ENCODE results near the gene DRAXIN.

DRAXIN gene, protein sequence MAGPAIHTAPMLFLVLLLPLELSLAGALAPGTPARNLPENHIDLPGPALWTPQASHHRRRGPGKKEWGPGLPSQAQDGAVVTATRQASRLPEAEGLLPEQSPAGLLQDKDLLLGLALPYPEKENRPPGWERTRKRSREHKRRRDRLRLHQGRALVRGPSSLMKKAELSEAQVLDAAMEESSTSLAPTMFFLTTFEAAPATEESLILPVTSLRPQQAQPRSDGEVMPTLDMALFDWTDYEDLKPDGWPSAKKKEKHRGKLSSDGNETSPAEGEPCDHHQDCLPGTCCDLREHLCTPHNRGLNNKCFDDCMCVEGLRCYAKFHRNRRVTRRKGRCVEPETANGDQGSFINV

DNA sequence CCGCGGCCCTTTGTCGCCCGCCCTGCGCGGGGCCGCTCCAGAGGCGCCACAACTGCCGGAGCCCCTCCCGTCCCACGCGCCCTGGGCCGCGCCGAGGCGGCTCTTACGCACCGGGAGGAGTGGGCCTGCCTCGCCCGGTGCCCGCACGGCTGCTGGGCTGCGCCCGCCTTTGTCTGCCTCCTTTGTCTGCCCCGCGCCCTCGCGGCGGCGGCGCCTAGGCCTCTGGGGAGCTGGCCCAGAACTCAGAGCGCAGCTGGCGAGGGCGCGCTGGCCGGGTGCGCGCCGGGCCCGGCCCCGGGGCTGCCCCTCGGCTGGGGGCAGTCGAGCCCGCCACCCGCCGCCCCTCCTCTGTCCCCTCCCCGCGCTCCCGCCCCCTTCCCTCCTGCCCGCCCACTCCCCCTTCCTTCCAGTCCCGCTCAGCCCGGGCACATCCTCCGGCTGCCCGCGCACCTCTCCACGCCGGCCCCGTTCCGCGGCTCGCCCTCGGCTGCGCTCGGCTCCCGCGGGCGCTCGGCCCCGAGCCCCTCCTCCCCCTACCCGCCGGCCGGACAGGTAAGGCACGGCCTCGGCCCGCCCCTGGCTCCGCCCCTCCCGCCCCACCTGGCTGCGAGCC is at the start of gene DRAXIN:
TSS of gene DRAXIN (plus strand) at position 409 of the 613 bp plus-strand sequence. CDS start 14,549 bp downstream, outside the sequence.
- DNase-seq: no peak

DNA sequence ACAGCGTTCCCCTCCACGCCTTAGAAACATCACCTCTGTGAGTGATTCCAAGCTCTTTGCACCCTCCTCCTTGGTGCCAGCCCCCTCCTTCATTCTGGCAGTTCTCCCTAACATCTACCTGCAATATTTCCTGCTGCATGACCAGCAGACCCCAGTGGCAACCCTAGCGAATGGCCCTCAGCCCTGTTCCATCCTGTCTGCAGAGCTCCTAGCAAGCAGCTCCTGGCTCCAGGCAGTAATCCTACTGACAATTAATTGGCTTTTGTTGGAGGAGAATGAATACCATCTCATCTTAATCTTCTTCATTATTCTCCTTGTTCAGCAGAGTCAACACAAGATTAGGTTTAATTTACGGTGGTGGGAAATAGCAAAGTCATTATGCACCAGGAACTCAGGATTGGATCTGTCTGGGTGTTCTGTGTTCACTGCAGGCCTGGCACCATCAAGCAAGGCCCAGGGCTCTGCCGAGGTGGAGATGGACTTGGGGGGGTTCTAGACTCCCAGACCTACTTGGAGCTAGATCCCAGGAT is 49.7 kb upstream of the DRAXIN start:
- DNase-seq: no peak

DNA sequence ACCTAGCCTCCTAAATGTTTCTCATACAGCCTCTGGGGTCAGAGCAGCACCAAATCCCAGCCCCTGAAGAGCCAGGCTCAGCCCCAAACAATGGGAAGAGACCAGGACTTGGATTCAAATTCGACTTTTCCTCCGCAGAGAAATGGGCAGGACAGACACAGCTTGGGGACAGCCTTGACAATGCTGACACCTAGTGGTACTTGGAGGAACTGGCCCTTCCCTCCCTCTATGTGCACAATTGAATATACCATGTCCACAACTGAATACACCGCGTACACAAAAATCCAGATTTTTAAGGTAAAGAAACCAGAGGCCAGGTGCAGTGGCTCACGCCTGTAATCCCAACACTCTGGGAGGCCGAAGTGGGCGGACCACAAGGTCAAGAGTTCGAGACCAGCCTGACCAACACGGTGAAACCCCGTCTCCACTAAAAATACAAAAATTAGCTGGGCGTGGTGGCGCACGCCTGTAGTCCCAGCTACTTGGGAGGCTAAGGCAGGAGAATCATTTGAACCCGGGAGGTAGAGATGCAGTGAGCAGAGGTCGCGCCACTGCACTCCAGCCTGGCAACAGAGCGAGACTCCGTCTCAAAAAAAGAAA is 49.0 kb upstream of the DRAXIN start:
- peak; percentile 36 to 76 (median 58) for DNase-seq

DNA sequence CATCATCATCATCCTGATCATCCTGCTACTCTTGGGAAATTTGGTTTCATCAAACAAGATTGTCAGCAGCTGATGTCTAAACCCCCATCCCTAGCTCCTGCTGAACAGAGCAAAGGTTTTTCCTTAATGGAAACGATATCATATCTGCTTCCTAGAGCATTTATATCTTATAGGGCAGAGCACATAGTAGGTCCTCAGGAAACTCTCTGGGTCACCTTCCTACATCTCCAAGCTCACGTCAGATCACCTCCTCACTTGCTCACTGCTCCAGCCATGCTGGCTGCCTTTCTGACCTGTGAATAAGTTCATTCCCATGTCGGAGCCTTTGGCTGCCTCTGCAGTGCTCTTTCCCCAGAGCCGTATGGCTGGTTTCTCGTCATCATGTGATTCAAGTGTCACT is 47.7 kb upstream of the DRAXIN start:
- no peak for DNase-seq

DNA sequence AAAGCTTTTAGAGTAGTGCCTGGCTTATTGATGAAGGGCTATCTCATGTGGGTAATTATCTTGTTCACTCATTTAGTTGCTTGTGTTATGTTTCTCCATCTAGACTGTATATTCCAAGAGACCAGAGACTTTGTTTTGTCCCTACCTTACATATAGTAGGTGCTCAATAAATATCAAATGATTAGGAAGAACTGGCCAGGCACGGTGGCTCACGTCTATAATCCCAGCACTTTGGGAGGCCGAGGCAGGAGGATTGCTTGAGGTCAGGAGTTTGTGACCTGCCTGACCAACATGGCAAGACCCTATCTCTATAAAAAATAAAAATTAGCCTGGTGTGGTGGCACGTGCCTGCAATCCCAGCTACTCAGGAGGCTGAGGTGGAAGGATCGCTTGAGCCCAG is 46.2 kb upstream of the DRAXIN start:
- no peak for DNase-seq

DNA sequence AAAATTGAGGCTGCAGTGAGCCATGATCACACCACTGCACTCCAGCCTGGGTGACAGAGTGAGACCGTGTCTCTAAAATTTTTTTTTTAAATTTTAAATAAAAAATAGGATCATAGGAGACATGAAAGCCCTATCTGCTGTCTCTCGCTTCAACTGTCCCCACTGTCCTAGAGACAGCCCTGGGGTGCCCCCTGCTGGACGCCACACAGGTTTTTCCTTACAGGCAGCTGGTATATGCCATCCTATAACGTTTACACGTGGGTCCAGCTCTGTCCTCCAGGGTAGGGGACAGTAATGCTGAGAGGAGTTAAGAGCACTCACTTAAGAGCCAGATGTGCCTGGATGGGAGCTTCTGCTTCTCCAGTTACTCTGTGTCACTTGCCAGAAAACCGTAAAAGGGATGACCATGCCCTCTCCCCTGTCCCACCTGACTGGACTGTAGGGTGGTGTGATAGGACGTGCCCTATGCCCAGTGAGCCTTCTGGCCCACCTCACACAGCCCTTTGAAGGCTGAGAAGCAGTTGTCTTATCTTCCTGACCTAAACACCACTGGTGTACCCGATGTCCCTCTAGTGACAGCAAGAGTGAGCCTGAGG is 45.7 kb upstream of the DRAXIN start:
- DNase-seq: peak; percentile 49 to 79 (median 67)

DNA sequence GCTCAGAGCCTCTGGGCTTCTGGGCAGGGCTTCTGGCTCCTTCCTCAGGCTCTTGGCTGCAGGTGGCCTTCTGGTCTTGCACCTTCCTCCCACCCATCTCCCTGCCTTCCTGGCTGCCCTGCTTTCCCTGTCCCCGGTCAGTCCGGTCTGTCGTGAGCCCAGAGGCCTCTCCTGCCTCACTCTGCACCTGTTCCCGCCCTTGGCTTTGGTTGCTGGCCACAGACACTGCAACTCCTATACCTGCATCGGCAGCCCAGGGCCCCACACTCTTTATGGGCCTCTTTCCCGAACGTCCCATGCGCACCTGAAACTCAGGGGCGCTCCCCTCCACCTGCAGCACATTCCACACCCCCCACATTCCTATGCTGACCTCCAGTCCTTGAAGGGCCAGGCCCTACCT is 45.2 kb upstream of the DRAXIN start:
- DNase-seq: no peak

DNA sequence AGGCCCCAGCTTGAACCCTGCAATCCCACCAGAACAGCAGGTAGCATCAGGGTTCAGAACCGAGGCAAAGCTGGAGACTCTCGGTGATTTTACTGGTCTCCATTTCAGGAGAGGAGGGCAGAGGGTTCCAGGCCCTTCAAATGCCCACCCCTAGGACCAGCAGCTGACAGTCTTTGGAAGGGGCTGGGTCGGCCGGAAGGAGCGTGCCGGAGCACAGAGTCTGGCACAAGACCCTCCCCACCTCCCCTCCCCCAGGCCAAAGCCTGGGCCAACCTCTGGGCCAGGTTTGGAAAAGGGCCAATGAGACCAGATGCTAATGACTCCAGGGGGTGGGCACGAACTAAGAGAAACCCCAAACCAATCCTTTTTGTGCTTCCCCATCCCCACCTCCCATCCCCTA is 44.2 kb upstream of the DRAXIN start:
- no peak for DNase-seq

DNA sequence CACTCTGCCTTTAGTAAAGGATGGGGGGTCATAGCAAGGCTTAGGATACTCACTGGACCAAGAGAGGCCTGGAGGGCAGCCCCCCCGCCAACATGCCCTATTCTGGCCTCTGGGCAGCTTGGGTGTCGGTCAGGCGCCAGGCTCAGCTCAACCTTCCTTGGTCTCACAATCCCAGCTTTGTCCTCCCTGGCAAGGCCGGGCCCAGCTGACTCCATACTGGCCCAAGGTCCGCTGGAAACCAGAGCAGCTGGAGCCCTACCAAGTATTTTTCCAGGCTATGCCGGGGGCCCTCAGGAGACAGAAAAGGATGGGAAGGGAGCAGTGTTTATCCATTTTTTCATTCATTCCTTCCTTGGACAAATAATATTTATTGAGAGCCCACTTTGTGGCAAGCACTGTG is 43.5 kb upstream of the DRAXIN start:
- DNase-seq: no peak

DNA sequence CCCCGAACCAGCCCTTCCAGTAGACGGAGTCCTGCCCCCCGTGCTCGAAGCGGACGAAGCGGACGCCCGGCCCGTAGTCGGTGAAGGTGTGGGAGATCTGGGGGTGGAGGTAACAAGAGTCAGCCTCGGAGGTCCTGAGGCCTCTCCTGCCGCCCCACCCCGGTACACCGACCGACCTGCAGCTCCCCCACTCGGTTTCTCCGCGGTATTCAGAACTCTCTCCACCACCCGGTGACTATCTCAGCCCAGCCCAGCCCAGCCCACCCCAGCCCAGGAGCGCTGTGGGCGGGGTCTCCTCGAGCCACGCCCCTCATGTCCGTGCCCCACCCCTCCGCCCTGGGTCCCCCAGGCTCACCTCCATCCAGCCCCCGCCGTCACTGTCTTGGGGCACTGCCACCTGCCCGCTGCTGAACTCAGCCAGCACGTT is 42.8 kb upstream of the DRAXIN start:
- peak in 4 of 6 experiments; percentile 21 to 54 (median 26) for DNase-seq

DNA sequence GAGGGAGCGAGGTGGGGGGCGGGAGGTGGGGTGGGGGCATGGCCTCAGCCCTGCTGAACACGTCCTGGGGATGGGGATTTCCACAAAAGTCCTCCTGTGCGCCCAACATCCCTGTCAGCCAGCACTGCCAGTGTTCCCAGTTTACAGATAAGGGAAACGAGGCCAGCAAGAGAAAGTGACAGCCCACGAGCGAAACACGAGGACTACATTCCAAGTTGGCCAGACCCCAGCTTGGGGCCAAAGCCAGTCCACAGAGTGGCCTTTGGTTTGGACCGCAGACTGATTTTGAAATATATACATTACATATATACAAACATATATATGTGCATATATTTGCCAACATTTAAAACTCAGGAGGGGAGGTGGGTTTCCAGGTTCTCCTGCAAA is 42.3 kb upstream of the DRAXIN start:
- DNase-seq: no peak

DNA sequence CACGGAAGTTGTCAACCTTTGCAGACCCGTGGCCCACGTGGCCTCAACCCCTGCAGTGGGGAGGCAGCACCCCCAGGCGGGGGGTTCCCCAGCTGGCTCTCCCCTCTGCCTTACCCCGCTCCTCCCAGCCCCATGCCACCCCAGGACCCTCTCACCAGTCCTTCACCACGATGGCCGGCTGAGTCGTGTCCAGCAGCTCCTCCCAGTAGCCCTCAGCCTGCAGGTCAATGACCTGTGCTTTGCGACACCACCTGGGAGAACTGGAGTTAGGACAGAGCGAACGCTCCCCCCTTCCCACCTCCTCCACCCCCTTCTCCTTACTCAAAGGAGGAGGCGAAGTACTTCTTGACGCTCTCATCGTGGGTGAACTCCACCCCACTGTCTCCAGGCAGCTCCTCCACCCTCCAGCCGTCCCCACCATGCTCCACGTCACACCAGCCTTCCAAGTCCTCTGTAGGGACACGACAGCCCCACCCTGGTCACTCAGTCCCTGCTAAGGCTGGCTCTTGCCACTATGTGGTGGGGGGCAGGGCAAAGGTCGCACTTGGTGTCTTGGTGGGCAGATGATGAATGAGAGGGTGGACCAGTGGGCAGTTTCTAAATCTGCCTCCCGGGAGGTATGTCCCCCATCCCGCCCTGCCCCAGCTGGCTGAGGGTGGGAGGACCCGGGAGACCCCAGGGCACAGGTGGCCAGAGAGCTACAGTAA is 41.7 kb upstream of the DRAXIN start:
- DNase-seq: peak in 2 of 6 experiments; percentile 6 to 36

DNA sequence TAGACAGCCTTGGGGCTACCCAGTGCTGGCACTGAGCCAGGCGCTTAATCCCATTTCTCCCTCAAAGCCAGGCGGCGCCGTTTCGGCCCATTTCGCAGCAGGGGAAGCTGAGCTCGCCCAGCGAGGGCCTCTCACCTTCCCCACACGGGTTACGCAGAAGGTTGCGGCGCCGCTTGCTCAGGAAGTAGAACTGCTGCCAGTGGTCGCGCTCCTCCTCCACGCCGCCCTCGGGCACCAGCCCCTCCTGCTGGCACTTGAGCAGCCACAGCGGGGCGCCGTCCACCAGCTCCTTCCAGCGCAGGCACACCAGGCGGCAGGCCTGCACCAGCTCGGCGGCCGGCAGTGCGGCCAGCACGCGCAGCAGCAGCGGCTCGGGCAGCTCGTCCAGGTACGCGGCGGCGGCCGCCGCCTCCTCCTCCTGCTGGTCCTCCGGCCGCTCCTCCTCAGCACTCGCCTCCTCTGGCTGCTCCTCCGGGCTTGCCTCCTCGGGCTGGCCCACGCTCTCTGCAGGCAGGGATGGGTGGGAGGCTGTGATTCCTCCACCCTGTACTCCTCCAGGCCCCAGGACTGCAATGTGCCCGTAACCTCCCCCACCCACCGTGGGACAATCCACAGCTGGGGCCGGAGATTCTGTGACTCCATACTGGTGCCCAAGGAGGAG is 41.0 kb upstream of the DRAXIN start:
- DNase-seq: peak; percentile 40 to 70 (median 56)

DNA sequence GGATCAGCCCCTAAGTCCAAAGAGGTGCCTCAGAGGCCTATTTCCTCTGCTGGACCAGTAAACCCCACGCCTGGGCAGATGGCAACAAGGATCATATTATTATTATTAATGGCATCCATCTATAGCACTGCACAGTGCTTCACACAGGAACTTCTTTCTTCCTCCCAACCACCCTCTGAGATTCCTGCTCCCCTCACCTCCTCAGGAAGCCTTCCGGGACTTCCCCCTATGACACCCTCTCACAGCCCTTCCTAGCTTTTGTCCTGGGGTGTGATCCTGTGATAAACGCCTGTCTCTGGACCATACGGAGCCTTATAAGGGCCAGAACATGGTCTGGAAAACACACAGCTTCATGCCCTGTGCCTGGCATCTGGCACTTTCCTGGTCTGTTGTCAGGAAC is 40.5 kb upstream of the DRAXIN start:
- no peak for DNase-seq

DNA sequence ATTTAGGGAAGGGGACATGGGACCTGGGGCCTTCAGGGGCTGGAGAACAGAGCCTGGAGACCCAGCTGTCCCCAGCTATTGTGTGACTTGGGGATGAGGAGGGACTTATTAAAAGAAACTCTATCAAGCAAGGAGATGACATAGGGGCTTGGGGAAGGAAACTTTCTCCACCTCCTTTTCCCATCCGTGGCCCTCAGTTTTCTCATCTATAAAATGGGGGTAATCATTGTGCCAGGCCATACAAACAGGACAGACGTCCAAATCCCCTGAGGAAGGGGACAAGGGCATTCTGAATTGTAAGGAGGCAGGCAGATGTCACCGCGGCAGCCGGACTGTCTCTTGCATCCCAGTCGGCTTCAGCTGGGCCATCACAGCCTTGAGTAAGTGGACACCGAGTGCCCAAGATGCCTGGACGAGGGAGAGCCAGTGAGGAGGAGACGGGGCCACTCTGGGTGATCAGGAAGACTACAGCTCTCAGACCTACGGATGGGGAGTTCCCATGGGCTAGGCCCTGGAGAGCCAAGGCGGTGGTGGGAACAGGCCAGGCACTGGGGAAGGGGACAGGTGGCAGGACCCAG is 39.2 kb upstream of the DRAXIN start:
- no peak for DNase-seq

DNA sequence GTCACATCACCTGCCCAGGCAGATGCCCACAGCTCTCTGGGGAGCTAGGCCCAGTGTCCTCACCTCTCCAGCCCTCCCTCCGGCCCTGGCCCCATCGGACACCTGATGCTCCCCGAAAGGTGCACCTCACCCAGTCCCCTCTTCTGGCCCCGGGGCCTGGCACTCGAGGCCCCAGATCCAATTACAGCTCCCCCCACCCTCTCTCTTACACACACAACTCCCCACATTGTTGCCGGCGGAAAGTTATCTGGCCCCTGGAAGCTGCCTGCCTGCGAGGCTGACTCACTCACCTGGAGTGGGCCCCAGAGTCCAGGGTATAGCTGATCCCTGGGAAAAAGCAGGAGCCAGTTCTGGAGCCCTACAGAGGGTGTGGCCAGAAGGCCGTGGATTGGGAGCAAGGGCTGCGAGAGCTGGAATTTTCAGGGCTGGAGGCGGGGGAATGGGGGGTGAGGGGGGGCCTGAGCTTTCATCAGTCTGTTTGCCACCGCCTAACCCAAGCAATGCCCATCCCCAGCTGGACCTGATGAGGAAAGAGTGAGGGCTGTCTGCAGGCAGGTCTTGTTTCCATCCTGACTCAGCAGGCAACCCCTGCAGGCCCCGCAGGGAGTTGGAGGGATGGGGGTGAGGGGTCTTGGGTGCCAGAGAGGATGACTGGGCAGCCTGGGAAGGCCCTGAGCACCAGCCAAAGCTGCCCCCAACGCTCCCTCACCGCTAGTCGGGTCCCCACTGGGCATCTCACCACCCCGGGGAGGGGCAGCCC is 38.2 kb upstream of the DRAXIN start:
- DNase-seq: no peak

DNA sequence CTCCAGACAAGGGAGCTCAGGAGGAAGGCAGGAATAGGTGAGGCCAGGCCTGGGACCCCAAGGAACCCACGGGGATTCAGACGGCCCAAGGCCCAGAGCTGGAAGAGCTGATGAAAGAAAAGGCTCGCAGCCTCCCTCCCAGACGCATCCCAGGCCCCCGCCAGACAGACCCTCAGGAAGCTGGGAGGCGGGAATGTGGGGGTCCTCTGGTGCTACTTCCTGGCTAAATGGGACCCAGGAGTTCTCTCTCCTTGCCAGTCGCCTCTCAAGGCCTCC is 37.7 kb upstream of the DRAXIN start:
- peak in 1 of 6 experiments; percentile 20 for DNase-seq

DNA sequence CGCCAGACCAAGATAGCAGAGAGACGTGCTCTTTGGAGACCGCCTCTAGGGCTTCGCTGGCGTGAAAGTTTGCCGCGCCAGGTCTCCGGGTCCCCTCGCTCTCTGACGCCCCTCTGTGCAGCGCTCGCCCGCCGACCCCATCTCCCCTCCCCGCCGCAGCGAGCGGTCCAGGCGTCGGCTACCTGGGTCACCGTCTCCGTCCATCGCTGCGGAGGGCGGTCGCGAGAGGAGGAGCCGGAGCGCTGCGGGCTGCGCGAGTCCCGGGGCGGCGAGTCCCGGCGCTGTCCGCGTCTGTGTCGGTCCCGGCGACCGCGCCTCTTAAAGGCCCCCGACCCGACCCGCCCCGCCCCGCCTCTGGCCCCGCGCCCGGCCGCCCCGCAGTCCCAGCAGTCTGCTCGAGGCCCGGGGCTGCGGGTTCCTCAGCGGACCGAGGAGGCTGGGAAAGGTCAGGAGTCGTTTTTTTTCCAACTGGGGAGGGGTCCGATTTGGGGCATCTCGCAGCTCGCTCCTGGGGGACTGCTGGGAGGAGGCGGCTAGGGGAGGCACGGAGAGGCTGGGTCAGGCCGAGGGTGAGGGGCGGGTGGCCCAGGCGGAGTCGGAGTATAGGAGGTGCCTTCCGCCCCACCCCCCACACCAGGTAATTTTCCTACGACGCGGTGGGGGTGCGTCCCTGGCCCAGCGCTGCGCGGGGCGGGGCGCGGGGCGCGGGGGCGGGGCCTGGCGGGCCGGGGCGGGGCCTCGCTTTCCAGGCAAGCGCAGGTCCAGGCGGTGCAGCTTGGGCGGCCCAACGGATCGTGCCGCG is 37.2 kb upstream of the DRAXIN start, which contains the start of the genes FBXO2 and FBXO44:
TSS of gene FBXO2 (minus strand) at position 293 of the 802 bp plus-strand sequence. CDS start at position 204, 89 bp downstream.
TSS of gene FBXO44 (plus strand) at position 741 of the 802 bp plus-strand sequence. CDS start 959 bp downstream, outside the sequence.
- DNase-seq: peak; percentile 35 to 73 (median 62)

DNA sequence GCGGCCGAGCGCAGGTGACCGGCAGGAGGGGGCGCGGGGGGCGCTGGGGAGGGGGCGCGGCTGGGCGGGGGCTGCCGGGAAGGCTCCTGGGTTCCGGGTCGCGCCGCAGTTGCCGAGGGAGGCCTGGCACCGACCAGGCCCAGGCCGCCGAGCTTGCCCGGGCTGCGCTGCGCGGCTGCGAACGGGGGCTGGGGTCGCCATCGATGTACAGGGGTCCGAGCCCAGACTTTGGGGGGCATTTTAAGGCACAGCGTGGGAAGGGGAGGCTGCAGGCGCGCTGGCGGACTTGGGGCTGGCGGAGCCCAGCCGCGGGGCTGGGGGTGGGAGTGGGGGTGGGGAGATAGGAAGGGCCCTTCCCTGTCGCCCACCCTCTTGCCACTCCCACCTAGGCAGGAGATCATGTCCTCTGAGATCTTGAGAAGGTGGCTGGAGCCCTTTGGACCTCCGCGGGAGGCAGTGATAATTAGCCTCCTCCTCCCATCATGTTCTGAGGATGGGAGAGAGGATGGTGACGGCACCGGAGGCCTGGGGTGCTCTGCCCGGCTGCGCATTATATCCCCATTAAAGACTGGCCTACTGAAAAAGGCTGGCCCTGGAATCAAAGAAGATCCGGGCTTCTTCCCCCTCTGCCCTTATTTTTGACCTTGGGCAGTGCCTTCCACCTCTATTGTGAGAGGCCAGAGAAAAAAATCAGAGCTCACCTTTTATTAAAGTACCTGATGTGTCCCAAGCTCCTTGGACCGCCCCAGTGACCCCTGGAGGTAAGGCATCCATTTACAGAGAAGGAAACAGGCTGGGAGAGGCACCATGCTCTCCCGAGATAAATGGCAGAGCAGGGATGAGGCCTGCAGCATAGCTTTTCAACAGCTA is 36.3 kb upstream of the DRAXIN start:
- DNase-seq: peak in 2 of 6 experiments; percentile 28 to 49
